HK-2 (cell line): ENCODE measurements around the gene BCL6.
A peak's percentile ranks its signal among the peaks of the same experiment; 100 is the strongest.

ENCODE experiments used
- DNase-seq: peaks from one replicate; pipeline ENCODE4 v3.0.0-alpha.2; 2018; ENCODE audit not compliant: unreplicated experiment

Gene BCL6

GRCh38 chr3:187739094-187739560 is 6.1 kb downstream of the BCL6 start:
- no peak for DNase-seq

- peak; percentile 81 for DNase-seq
These were observed 6.8 kb downstream of the BCL6 start for GRCh38 chr3:187738331-187739093.

GRCh38 chr3:187738071-187738330 is 7.3 kb downstream of the BCL6 start:
- no peak for DNase-seq

DNA sequence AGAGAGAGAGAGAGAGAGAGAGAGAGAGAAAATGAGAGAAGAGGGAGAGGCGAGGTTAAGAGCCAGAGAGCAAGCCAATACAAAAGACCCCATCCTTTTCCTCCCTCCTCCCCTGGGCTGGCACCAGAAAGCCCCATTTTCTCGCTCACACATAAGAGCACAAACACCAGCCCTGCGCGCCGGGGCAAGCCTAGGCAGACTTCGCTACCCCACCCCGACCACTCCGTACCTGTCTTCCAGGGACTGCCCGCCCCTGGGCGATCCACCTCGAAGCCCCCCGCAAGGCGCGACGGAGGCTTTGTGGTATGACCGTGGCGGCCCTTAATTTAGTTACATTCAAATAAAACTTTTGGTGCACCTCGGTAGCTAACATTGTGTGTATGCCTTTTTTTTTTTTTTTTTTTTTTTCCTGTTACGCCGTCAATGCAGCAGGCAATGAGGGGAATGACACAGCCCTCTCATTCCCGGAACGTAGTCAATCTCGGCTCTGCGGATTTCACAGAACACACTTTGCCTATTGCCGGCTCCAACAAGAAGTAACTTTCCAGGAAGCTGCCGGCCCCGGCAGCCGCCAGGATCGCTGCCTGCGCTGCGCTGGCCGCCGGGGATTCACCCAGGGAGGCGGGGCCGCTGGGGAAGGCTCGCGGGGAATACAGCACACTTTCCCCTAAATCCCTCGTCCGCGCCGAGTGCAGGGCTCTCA is 7.7 kb downstream of the BCL6 start:
- DNase-seq: peak; percentile 71

DNA sequence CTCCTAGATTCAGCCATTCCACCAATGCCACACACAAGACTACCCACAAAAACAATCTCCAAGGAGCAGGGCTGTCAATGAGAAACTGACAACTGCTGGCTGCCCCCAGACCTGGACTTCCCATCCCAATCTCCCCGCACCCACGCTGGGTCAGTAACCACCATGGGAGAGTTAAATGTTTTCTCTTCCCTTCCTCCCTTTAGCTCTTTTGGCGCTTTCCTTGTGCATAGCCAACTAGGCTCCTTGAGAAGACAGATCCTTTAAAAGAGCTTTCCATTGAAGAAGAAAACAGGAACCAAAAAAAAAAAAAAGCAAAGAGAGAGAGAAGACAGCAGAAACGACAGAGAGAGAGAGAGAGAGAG is 8.3 kb downstream of the BCL6 start:
- DNase-seq: no peak

DNA sequence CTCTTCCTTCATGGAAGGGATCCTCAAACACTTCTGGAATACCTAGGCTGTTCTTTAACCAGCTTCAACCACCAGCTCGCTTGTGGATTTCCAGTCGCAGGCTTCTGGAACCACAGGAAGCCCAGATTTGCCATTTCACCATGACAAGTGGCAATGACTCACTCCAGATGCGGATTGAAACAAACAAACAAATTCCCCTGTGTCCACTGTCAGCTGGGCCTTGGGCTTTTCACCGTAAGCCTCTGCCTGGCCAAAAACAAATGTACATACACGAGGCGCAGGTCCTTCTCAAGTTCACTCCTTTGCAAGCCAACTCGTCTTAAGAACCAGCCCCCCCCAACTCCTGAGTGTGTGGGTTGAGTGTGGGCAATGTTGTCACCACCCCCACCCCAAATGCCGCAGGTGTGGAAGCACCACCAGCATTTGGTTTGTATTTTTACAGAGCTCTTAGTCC is 8.8 kb downstream of the BCL6 start:
- DNase-seq: no peak

DNA sequence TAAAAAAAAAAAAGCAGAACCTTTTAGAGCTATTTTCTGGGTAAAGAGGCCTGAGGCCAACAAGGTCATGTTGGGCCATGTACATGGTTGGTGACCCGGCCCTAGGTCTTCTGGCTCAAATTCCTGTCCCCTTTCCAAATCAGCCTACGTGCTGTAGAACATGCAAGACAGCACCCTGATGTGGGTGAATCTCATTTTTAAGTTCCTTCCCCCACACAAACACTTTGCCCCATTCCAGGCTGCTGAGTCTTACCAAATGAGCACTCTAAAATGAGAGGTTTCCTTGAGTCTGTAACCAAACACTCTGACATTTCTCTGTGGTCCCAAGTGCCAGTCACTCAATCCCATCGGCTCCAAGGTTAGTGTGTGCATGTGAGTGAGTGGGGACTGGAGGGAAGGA is 9.4 kb downstream of the BCL6 start:
- no peak for DNase-seq

DNA sequence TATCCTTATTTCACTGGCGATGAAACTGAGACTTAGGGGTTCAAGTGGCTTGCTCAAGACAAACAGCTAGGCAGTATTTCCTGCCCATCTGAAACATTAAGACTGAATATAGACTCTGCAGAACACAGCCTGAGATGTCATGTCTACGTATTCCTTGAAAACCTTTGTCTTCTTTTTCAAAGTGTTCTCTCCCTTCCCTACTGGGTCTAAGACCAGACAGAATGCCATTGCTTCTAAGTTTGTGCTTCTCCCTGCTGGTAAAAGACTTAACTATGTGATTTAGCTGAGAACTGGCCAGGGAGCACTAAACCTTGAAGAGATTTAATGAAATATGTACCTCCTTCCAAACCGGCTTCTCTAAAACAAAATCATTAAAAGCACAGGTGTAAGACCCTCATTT is 9.9 kb downstream of the BCL6 start:
- DNase-seq: no peak

- no peak for DNase-seq
These were observed 10.4 kb downstream of the BCL6 start for GRCh38 chr3:187734841-187735240.

GRCh38 chr3:187733371-187733770 is 11.9 kb downstream of the BCL6 start:
- no peak for DNase-seq

DNA sequence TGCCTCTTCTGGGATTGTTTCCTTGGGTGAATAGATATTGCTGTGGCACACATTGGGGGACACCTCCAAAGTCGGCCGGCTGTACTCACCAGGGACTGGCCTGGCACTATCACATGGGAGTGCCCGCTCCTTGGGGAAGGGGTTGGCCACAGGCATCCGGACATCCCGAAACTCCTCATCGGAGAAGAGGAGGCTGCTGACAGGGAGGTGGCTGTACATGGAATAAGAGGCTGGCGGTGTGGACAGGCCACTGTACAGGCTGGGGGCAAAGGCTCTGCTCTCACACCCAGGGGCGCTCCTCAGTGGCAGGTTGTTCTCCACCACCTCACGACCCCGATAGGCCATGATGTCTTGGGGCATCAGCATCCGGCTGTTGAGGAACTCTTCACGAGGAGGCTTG is 15.7 kb downstream of the BCL6 start:
- no peak for DNase-seq

DNA sequence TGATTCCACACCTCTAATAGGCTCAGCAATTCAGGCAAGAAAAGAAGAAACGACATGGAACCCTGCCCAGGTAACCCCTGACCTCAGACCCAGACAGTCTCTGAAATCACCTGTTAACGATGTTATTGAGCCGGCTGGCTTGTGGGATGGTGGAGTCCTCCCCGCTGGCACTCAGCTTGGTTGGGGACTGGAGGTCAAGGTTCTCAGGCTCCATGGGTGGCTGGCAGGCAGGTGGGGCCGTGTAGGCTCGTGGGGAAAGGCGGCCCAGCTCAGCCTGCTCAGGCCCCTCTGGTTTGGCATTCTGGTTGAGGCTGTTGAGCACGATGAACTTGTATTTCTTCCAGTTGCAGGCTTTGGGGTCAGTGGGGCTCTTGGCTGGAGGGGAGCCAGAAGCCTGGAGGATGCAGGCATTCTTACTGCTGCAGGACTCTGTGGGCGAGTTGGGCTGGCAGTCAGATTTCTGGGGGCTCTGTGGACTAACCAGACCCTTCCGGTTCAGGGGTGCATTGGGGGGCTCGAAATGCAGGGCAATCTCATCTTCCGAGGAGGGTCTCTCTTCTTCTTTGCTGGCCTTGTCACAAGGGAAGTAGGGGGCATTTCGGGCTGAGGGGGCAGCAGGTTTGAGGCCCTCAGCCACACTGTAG is 16.2 kb downstream of the BCL6 start:
- no peak for DNase-seq

- no peak for DNase-seq
These were observed 17.0 kb downstream of the BCL6 start for GRCh38 chr3:187728248-187728647.

DNA sequence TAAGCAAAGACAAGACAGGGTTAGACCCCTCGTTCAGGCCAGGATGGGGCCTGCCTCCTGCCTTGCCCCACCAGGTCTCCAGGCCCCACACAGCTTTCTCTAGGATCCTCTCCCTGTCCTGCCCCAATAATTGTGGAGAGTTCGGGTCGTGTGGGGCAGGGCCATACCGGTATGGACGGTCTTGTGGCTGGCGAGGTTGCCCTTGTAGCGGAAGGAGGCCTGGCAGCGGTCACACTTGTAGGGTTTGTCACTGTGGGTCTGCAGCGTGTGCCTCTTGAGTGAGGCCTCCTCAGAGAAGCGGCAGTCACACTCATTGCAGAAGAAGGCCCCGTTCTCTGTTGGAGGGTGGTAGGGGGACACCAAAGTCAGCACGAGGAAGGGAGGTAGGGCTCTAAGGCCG is 18.7 kb downstream of the BCL6 start:
- DNase-seq: no peak

DNA sequence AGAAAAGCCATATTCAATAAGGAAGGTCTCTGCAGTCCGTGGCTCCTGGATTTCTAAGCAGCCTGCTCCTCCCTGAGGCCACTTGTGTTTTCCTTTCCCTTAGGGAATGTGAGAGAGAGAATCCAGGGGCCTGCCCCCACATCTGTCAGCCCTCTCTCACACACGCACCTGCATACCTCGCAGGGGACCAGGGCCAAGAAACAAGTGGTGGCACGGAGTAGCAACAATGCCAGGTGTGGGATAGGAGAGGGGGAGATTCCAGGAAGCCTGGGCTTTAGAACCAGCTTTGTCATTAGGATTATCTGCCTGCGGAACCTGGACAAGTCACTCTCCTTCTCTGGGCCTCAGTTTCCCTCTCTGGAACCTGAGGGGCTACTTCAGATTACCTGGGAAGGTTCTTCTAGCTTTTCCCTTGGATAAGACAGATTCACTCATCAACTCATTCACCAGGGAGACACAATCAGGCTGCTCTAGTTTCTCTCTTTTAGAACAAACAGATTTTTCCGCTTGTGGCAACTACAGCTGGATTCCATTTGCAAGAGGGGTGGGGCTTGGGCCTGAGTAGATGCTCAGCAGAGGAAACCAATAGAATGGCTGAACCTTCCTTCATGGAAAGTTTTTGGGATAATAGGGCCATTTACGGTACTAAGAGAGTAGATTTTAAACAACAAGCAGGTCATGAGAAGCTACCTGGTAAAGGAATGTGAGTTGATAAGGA is 19.5 kb downstream of the BCL6 start:
- DNase-seq: no peak

DNA sequence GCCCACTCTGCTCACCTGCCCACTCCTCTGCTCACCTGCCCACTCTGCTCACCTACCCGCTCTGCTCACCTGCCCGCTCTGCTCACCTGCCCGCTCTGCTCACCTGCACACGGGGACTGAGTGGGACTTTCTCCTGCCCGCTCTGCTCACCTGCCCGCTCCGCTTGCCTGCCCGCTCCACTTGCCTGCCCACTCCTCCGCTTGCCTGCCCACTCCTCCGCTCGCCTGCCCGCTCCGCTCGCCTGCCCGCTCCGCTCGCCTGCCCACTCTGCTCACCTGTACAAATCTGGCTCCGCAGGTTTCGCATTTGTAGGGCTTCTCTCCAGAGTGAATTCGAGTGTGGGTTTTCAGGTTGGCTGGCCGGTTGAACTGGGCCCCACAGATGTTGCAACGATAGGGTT is 20.0 kb downstream of the BCL6 start:
- DNase-seq: no peak

GRCh38 chr3:187722206-187722612 is 23.1 kb downstream of the BCL6 start:
- DNase-seq: no peak

GRCh38 chr3:187721055-187721454 is 24.2 kb downstream of the BCL6 start:
- DNase-seq: no peak

GRCh38 chr3:187720337-187720670 is 25.0 kb downstream of the BCL6 start:
- DNase-seq: no peak

GRCh38 chr3:187719628-187720336 is 25.5 kb downstream of the BCL6 start:
- DNase-seq: no peak

DNA sequence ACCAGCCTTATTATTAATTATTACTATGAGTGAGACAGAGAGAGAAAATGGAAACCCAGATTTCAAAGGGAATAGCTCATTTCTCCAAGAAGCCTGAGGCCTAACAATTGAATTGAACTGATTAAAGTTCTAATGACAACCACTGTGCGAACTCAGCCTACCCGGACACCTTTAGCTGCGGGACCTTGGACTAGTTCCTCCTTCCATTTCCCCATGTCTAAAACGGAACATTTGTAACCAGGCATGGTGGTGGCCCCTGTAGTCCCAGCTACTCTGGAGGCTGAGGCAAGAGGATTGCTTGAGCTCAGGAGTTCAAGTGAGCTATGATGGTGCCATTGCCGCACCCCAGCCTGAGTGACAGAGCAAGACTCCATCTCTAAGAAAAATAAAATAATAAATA is 26.5 kb downstream of the BCL6 start:
- DNase-seq: no peak

DNA sequence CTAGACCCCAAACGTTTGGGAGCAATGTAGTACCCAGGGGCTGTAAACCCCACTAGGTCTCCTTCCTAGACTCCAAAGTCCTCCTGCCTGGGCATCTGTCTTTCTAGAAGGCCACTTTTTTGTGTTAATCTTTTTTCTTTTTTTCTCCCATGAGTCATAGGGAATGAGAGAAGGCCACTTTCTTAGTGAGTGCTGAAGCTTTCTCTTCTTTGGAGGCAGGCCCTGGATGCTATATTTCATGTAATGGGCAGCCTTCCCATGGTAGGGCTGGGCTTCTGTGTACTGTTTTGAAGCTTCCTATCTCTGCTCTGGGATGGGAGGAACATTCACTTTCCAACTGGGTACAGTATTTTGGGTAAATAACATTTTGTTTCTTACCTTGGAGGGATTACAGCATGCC is 27.7 kb downstream of the BCL6 start:
- DNase-seq: no peak
